ENCODE data around the gene POLQ.
A peak's percentile ranks its signal among the peaks of the same experiment; 100 is the strongest.
"Not testable (repeated sequence)": the region's sequence is repeated elsewhere in the genome, so short reads cannot be mapped to it uniquely, and the experiment has no call there.

POLQ gene

DNA sequence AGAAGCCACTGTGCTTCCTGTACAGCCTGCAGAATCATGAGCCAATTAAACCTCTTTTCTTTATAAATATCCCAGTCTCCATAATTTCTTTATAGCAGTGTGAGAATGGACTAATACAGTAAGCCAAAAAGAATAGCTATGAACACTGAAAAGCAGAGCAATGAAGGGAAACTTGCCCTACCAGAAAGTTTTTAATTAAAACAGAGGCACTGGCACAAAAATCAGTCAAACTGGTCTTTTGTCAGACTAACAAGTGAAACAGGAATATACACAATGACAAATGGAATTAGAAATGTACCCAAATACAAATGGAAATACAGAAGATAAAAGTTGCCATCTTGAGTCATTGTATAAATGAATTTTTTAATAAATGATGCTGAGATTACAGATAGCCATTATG lies 40.5 kb downstream of the POLQ start:
- DNase-seq: no peak

DNA sequence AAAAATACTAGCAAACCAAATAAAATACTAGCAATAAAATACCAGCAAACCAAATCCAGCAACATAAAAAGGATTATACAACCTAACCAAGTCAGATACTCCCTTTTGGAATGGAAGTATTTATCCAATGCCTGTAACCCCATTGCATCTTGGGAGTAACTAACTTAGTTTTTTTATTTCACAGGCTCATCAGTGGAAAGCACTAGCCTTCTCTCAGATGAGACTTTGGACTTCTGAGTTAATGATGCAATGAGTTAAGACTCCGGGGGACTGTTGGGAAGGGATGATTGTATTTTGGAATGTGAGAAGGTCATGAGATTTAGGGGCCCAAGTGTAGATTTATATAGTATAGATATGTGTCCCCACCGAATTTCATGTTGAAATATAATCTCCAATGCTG lies 41.2 kb downstream of the POLQ start:
- DNase-seq: no peak

GRCh38 chr3:121496786-121497185 lies 49.0 kb downstream of the POLQ start:
- no peak for DNase-seq

DNA sequence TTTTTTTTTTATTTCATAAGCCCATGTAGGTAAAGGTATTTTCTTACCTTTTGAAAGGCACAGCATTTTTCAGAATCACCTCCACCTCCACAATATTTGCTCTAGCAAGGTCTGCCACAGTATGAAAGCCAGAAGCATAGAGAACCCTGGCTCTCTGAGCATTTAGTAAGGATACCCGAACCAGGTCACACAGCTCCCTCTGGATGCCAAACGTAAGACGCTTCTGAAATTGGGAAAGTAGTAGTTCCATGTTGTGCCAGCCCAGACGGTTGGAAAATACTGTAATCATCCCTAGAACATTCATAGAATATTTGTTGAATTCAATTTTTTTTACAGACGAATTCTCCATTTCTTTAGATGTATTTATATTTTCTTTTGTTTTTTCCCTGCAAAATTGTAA lies 52.4 kb downstream of the POLQ start:
- DNase-seq: no peak

- no peak for DNase-seq
Observed at GRCh38 chr3:121491683-121492320, 54.0 kb downstream of the POLQ start.

GRCh38 chr3:121490161-121490560 lies 55.6 kb downstream of the POLQ start:
- no peak for DNase-seq

DNA sequence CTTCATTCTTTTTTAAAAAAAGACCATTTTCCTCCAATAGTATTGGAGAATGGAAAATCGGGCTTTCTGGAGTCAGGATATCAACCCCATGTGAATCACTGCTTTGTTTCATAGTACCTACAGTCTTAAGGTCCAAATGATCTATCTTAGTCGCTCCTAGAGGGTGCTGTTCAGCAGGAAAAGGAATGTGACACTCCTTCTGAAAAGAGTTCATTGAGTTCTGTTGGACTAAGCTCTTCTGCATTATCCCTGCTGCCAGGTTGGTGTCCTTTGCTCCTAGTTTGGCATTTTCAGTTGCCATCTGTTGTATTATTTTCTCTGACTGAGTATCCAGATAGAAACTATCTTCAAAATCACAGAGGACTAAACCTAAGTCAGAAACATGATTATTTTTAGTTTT lies 57.2 kb downstream of the POLQ start:
- DNase-seq: no peak

DNA sequence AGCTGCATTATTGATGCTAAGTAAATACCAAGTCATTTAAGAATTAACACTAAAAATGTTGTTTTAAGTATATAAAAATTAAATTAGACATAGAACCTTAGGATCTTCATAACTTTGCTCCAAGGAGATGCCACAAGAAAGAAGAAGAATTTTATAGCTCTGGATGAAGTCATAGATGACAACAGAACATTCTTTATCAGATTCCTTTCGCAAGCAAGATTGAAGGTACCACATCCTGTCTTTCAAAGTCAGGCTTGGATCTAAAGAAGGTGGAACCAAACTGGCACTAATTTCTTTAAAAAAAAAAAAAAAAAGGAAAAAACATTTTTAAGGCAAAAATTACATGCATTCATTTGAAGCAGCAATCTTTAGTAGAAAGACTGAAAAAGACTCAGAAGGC lies 62.5 kb downstream of the POLQ start:
- no peak for DNase-seq

DNA sequence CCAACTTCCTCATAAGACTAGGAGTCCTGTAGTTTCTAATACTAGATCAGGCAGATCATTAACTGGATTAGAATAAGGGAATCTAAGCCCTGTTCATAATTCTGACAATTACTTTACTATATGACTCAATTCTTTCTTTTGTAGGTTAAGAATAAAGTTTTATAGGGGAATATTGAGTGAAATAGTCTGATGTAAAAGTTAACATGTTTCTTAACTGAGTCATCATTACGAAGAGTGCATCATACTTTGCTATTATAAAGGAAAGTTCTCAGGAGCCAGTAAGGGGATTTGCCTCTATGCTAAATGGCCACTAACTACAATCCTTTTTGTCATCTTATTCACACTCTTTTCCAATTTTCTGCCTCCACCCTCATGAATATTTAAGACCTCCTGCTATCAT lies 63.1 kb downstream of the POLQ start:
- DNase-seq: no peak

- DNase-seq: no peak
Observed at GRCh38 chr3:121481106-121481880, 64.5 kb downstream of the POLQ start.

GRCh38 chr3:121477589-121477988 lies 68.2 kb downstream of the POLQ start:
- DNase-seq: no peak

- no peak for DNase-seq
Observed at GRCh38 chr3:121473001-121473400, 72.8 kb downstream of the POLQ start.

DNA sequence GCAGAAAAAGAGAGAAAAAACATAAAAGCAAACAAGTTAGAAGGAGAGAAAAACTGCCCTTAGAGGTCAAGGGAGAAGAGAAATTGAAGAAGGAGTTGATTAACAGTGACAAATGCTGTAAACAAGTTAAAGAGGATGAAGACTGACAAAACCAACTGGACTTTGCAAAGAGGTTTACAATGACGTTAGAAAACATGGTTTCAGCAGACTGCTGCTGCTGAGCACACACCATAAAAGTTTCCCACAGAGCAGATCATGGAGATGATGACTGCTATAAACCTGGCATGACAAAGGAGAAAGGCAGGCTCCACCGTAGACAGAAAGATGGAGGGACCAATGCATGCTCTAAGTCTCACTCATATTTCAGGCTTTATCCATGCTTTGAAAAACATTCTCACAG lies 78.7 kb downstream of the POLQ start:
- DNase-seq: no peak

- DNase-seq: no peak
Observed at GRCh38 chr3:121463745-121464144, 82.0 kb downstream of the POLQ start.

DNA sequence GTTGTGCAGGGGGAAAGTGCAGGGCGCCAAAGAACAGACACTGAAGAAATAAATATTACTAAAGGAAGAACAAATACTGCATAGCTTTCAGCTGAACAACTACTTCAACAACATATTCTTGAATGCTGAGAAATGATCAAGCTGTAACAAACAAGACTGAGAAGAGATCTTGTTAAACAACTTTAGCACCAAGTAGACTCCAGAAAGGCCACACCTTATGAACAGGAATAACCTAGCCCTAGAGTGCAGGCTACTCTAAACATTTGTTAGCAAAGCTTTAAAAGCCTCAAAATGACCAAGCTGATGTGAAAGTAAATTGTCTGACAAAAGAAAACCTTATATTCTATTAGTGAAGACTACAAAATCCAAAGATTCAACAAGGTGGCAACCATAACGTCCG lies 83.2 kb downstream of the POLQ start:
- no peak for DNase-seq

DNA sequence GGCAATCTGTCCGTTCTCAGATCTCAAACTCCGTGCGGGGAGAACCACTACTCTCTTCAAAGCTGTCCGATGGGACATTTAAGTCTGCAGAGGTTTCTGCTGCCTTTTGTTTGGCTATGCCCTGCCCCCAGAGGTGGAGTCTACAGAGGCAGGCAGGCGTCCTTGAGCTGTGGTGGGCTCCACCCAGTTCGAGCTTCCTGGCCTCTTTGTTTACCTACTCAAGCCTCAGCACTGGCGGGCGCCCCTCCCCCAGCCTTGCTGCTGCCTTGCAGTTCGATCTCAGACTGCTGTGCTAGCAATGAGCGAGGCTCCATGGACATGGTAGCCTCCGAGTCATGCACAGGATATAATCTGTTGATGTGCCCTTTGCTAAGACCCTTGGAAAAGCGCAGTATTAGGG lies 94.0 kb downstream of the POLQ start:
- not testable (repeated sequence) for DNase-seq

DNA sequence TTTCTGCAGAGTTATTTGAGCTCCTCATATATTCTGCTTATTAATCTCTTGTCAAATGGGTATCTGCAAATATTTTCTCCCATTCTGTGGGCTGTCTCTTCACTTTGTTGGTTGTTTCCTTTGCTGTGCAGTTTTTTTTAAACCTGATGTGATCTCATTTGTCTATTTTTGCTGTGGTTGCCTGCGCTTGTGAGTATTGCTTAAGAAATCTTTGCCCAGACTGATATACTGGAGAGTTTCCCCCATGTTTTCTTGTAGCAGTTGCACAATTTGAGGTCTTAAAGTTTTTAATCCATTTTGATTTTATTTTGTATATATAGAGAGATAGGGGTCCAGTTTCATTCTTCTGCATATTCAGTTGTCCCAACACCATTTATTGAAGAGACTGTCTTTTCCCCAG lies 102.3 kb downstream of the POLQ start:
- DNase-seq: no peak

DNA sequence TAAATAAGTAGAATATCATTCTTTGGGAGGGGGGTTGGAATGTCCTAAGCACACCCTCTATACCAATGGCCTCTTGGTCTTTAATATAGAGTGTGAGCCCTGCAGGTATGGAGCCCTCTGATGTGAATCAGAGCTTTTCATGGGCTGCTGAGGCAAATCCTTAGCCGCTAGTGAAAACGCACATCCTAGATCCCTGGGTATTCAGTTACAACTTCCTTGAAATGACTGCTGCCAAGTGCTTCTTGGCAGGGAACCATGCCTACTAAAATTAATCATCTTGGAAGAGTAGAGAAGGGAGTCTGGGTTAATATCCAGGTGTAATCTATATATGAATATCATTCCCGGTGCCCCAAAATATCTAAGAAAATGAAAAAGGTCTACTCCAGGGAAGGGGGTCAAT lies 109.1 kb downstream of the POLQ start:
- no peak for DNase-seq

- no peak for DNase-seq
Observed at GRCh38 chr3:121436074-121436473, 109.7 kb downstream of the POLQ start.

DNA sequence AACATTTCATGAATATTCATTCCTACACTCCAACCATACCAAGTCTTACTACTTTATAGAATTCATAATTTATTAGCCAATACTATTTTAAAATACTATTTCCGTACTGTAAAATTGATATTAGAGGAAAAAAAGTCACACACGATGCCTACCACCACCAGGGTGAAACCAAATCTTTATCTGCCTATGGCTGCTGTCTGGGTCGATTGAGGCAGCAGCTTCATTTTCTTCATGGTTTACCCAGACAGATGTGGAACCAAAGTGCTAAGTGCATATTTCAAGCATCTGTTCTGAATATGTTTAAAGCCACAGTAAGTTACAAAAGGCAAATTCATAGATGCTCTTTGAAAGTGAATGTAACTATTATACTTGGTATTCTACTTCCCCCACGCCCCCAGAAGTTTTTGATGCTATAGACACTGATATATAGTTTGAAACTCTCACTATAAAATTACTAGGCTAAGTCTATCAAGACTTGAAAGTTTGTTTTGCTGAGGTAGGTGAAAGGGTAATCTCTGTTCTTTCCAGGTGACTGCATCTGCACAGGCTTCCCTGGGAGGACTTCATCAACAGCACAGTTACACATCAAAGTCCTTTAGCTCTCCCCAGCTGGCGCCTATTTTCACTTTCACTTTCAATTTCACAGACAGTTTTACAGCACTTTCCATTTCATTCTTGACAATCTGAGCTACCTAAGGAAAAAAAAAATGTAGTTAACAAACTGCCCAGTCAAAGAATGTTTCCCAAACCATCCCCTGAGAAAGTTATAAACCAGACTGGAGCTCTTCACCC lies 113.9 kb downstream of the POLQ start:
- peak; percentile 27 for DNase-seq

GRCh38 chr3:121430664-121431215 lies 115.0 kb downstream of the POLQ start:
- DNase-seq: no peak

DNA sequence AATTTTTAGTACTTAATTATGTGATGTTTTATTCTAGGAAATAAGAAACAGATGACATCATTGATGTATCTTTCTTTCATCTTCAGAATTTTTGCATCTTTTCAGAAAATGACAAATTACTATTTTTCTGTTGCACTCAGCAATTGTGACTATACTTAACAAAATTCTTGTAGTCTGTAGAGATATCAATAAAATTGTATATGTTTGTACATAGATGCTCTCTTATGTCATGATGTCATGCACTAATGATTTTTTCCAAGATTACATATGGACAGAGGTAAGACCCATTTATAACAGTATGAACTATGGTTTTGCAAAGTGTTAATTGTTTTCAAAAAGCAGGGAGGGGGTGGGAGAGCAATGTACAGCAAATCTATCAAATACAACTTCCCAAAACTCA lies 121.2 kb downstream of the POLQ start:
- no peak for DNase-seq

- no peak for DNase-seq
Observed at GRCh38 chr3:121418182-121418581, 127.6 kb downstream of the POLQ start.

DNA sequence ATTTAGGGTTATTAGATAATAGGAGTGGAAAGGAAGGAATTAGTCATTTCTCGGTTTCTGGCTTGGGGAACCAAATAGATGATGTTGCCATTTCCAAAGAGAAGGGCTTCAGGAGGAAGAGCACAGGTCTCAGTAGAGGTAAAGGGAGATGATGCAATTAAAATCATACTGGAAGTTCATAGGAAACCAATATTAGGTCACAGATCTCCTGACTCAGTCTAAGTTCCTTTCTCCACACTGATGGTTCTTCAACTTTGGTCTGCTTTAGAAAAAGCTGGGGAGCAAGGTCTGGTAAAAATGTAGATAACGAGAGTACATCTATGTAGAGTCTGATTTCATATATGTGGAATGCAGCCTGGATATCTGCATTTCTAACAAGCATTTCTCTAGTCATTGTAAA lies 130.9 kb downstream of the POLQ start:
- no peak for DNase-seq
